ENCODE data around the gene ZNF398. TPM values are rescaled to one million over a fixed set of nuclear protein-coding genes. Genes with fewer than 3 reads are reported as not detected.
"Not testable (repeated sequence)": the region's sequence is repeated elsewhere in the genome, so short reads cannot be mapped to it uniquely, and the experiment has no call there.

The ZNF398 gene, protein sequence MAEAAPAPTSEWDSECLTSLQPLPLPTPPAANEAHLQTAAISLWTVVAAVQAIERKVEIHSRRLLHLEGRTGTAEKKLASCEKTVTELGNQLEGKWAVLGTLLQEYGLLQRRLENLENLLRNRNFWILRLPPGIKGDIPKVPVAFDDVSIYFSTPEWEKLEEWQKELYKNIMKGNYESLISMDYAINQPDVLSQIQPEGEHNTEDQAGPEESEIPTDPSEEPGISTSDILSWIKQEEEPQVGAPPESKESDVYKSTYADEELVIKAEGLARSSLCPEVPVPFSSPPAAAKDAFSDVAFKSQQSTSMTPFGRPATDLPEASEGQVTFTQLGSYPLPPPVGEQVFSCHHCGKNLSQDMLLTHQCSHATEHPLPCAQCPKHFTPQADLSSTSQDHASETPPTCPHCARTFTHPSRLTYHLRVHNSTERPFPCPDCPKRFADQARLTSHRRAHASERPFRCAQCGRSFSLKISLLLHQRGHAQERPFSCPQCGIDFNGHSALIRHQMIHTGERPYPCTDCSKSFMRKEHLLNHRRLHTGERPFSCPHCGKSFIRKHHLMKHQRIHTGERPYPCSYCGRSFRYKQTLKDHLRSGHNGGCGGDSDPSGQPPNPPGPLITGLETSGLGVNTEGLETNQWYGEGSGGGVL
- 14.8 and 15.1 TPM in 2 replicates for total RNA-seq

DNA sequence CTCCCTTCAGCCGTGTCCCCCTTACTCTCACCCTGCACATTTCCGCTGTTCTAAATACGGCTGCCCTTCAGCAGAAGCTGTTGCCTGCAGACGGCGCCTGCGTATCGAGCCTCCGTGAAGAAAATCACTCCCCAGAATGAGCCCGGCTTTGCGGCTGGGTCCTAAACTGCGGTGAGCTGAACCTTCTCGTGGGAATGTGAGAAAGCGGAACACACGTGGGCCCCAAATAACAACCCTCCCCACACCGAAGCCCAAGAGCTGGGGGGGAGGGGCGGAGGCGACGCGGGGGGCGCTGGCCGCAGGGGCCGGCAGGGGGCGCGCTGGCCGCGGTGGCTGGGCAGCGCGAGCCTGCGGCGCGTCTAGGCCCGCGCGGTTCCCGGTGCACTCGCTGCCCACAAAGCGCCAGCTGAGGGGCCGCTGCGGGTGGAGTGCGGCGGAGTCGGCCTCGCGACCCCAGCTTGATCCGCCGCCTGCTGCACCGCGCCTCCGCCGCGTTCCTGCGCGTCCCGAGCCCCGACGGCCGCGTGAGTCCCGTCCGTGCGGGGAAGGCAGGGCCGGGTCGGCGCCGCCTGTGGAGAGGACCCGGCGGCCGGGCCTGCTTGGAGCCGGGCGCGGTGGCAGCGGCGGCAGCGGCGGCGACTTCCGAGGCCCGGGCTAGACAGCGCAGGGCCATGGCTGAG lies at the start of gene ZNF398:
Gene ZNF398 (plus strand): TSS at position 382 of the 680 bp plus-strand sequence. CDS start 290 bp downstream, at position 672.
- intact Hi-C loops (cut with micrococcal nuclease): loop anchor here (1.0 to 5.0 kb wide), 14 partner anchors 20 to 477 kb away; partner anchors contain the start of genes CUL1, EZH2, PDIA4 and ZNF212

DNA sequence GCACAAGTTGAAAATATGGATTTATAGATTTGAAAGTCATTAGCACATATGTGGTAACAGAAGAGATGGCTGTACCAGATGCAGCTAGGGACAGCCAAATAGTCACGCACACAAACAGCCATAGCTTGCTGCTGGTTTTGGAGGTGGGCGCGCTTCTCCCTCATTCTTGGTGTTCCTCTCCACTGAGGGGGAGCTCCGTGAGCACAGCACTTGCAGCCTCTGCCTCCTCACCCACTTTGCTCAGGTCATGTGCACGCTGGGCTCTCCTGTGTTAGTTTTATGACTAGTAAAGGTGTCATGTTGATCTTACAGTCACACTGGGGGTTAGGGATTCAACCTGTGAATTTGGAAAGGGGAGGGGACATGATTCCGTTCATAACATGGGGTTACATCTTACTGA lies 48.2 kb upstream of the ZNF398 start:
- intact Hi-C loops (cut with micrococcal nuclease): no loop called here

DNA sequence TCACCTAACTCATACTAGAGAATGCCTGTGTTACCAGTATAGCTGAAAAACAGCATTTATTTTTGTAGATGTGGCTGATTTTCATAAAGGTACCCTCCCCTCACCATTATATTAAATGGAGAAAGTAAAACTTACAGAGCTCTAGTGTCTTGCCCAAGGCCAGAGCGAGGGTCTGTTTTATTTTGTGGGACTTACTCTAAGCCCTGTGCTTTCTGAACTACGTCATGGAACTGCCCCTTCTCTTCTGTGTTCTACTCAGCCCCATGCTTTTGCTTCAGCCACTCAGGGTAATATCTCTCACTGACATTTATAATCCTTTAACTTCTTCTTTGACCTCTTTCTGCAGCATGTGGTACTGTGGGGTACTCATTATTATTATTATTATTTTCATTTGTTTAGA lies 46.4 kb upstream of the ZNF398 start:
- intact Hi-C loops (cut with micrococcal nuclease): no loop called here

DNA sequence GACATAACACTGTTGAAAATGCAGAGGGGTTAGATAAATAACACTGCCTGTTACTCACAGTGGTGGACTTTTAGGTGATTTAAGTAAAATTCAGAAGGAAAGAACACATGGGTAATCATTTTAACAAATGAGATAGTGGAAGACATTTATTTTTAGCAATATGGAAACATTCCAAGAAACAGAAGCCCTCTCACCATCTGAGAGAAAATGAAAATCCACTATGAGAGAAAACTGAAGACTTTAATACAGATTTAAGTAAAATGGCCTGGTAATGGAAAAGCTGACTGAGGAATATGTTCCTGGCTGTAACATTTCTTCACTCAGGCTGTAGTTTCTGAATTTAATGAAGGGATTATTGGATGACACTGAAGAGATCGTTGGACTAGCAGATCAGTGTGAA lies 44.6 kb upstream of the ZNF398 start:
- intact Hi-C loops (cut with micrococcal nuclease): no loop called here

DNA sequence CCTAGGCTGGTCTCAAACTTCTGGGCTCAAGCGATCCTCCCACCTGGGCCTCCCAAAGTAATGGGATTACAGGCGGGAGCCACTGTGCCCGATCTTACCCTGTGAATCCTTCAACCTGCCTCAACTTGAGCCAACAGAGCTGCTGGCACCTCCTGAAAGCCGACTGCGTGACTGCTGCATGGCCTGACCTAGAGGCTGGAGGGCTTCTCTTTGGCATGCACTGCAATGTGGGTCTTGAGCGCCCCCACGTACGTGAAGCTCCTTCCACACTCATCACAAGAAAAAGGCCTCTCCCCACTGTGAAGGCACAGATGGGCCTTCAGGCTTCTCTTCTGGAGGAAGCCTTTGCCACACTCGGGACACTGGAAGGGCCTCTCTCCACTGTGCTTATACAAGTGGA lies 43.8 kb upstream of the ZNF398 start:
- intact Hi-C loops (cut with micrococcal nuclease): no loop called here

DNA sequence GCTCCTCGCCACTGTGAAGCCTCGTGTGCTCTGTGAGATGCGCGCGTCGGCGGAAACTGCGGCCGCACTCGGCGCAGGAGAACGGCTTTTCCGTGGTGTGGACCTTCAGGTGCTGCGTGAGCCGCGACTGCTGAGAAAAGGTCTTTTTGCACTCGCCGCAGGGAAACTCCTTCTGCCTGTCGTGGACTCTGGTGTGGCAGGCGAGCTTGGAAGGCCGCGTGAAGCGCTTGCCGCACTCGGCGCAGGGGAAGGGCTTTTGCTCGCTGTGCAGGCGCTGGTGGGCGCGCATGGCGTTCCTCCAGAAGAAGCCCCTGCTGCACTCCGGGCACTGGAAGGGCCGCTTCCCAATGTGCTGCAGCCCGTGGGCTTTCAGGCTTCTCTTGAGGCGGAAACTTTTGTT lies 43.0 kb upstream of the ZNF398 start:
- intact Hi-C loops (cut with micrococcal nuclease): no loop called here

DNA sequence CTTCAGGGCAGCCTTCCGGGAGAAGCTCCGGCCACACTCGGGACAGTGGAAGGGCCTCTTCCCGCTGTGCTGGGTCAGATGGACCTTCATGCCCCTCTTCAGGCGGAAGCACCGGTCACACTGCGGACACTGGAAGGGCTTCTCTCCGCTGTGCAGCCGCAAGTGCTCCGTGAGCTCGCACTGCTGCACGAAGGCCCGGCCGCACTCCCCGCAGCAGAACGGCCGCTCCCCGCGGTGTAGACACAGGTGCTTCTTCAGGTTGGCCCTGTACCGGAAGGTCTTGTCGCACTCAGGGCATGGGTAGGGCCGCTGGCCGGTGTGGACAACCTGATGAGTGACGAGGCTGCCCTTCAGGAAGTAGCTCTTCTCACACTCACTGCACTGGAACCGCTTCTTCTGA lies 42.5 kb upstream of the ZNF398 start:
- intact Hi-C loops (cut with micrococcal nuclease): no loop called here

DNA sequence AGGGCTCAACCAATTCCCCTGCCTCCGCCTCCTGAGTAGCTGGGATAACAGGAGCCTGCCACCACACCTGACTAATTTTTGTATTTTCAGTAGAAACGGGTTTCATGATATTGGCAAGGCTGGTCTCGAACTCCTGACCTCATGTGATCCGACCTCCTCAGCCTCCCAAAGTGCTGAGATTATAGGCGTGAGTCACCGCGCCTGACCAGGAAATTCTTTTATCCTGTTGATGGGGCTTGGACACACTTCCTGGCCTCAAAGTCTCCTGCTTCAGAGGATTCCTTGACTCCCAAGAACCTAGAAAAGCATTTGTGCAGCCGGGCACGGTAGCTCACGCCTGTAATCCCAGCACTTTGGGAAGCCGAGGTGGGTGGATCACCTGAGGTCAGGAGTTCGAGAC lies 37.3 kb upstream of the ZNF398 start:
- intact Hi-C loops (cut with micrococcal nuclease): no loop called here

DNA sequence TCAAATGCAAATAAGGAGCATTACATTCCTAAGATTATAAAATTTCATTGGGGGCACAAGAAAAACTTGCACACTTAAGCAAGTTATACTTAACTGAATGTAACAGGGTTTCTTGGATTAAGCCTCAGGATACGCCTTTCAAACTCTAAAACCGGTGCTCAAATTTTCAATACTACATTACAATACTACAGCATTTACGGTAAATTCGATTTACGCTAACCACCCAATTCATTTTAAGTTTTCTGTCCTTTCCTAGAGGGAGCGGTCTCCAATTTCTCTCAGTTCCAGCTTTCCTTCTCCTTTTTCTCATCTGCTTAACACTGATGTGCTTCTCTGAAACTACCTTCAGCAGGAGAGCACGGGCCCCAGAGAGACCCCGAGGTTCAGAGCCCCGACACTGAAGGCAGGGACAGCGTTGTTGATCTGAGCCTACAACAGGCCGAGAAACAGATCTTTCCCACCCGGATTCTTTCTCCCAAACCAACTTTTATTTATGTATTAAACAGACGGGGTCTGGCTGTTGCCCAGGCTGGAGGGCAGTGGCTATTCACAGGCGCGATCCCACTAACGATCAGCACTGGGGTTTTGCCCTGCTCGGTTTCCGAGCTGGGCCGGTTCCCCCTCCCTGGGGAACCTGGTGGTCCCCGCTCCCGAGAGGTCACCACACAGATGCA lies 21.9 kb upstream of the ZNF398 start:
- intact Hi-C loops (cut with micrococcal nuclease): loop anchor here (1.0 to 10.0 kb wide), 4 partner anchors 297 to 1932 kb away; partner anchors contain the start of genes ACTR3C, CDK5, LRRC61 and SLC4A2

DNA sequence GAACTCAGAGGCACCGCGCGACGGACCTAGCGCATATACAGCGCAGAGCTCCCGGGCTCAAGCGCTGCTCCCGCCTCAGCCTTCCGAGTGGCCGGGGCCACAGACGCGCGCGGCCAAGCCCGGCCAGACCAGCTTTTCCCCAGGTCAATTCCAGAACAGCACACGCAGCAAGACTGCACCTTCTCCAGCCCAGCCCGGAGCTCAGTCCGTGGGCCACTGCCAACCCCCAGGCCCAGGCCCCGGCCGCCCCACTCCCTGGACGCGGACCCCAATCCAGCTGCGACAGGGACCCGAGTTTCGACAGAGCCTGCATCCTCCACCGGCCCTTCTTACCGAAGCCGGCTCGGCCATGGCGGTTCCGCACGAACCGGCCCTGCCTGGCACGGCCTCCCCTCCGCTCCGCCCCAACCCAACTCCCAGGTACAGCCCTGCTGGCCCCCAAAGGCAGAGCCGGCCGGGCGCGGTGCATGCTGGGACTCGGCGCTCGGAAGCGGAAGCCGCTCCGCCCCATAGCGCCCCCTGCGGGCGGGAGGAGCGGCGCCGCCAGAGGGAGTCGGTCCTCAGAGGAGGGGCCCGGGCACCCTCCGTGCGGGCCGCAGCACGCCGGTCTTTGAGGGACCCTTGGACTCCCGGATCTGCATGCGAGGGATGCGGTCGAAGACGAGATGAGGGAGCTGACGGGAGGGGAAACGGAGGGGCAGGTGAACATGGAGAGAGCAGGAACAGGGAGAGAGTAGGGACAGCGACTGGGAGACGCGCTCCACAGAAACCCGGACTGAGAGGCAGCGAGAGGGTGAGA lies 21.2 kb upstream of the ZNF398 start, which contains the start of gene ZNF425:
Gene ZNF425 (minus strand): TSS at position 462 of the 799 bp plus-strand sequence. CDS start 111 bp downstream, at position 351.
- intact Hi-C loops (cut with micrococcal nuclease): loop anchor here (1.0 to 10.0 kb wide), 14 partner anchors 35 to 1931 kb away; partner anchors contain the start of genes ACTR3C, CDK5, LRRC61 and SLC4A2

DNA sequence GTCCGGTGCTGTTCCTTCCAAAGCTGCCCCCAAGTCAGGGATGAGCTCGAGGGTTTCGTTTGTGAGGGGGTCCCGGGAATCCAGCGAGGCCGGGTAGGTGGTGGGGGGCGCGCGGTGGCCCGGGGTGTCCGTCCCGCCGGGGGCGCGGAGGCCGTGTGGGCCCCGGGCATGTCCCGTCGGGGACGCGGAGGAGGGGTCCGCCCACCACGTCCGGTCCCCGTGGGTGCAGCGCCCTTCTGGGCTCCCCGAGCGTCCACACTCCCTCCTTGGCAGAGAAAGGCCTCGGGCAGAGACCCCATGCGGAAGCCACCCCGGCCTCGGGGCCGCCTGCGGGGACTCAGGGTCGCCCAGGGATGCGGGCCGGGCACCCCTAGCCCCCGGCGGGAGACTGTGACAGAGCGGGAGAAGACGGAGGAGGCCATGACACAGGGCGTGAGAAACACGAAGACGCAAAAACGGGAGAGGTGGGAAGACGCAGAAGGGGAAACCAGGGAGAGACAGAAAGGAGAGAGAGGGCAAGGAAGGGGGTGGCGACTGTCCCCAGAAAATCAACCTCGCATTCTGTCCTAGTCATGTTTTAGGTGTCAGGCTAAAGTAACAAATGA lies 20.5 kb upstream of the ZNF398 start:
- intact Hi-C loops (cut with micrococcal nuclease): loop anchor here (1.0 to 10.0 kb wide), 17 partner anchors 21 to 1931 kb away; partner anchors contain the start of genes ACTR3C, CDK5, LRRC61 and PDIA4

DNA sequence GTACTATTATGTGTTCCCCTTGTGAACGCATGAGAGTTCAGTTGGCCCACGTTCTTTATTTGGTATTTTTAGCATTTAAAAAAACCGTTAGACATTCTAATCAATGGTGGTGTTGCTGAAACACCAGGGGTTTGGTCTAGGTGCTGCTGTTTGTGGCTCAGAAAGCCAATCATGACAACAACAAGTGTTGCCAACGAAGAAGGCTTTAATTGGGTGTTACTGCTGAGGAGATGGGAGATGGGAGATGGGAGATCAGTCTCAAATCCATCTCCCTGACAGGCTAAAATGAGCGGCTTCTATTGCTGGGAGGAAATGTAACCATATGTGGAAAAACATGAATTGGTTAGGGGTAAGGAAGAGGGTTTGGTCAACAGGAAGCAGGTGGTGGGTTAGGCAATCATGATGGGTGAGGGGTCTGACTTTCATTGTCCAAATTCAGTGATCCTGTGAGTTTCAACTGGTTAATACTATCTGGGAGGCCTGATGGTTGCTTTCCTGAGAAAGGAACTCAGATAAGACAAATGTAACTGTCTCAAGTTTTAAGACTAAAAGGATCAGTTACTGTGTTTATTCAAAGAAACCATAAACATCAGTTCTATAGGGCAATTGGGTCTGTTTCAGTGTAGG lies 16.6 kb upstream of the ZNF398 start:
- intact Hi-C loops (cut with micrococcal nuclease): no loop called here

DNA sequence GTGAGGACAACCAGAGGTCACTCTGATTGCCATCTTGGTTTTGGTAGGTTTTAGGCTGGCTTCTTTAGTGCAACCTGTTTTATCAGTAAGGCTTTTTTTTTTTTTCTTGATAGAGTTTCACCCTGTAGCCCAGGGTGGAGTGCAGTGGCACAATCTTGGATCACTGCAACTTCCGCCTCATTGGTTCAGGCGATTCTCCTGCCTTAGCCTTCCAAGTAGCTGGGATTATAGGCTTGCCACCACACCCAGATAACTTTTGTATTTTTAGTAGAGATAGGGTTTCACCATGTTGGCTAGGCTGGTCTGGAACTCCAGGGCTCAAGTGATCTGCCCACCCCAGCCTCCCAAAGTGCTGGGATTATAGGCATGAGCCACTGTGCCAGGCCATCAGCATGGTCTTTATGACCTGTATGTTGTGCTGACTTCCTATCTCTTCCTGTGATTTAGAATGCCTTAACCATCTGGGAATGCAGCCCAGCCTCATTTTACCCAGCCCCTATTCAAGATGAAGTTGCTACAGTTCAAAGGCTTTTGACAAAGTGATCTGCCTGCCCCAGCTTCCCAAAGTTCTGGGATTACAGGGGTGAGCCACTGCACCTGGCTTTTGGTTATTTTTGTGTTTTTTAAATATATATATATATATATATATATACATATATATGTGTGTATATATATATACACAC lies 14.1 kb upstream of the ZNF398 start:
- intact Hi-C loops (cut with micrococcal nuclease): no loop called here

DNA sequence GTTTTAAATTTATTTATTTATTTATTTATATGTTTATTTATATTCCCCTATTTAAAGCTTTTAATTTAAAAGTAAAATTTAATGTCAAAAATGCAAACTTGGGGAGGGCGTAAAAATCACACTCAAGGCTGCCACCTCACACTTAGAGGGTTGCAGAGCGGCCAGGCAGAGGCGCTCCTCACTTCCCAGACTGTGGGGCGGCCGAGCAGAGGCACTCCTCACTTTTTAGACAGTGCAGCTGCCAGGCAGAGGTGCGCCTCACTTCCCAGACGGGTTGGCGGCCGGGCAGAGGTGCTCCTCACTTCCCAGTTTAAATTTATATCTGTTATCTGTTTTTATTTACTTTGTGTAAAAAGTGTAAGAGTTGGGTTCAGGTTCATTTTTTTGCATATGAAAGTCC lies 11.1 kb upstream of the ZNF398 start:
- intact Hi-C loops (cut with micrococcal nuclease): no loop called here

DNA sequence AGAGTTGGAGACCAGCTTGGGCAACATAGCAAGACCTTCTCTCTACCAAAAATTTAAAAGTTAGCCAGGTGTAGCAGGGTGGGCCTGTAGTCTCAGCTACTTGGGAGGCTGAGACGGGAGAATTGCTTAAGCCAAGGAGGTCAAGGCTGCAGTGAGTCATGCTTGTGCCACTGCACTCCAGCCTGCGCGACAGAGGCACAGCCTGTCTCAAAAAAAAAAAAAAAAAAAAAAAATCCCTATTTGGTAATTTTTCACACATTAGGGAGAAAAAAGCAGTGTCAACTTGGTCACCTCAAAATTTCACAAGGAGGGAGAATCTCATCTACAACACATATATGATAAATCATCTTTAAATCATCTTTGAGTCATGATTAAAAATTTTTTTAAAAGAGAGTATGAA lies 6.4 kb upstream of the ZNF398 start:
- intact Hi-C loops (cut with micrococcal nuclease): no loop called here

DNA sequence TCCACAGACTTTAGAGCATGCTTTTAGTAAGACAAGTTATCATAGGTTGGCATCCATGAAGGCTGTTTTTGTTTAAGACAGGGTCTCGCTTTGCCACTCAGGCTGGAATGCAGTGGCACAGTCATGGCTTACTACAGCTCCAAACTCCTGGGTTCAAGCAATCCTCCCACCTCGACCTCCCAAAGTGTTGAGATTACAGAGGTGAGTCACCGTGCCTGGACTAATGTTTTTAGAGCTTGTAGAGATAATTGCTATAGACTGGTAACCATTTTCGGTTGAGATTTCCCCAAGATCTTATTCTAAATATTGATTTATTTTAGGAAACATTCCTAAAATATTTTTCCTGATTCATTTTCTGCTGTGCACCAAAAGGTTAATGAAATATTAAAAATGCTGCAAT lies 5.4 kb upstream of the ZNF398 start:
- intact Hi-C loops (cut with micrococcal nuclease): no loop called here

DNA sequence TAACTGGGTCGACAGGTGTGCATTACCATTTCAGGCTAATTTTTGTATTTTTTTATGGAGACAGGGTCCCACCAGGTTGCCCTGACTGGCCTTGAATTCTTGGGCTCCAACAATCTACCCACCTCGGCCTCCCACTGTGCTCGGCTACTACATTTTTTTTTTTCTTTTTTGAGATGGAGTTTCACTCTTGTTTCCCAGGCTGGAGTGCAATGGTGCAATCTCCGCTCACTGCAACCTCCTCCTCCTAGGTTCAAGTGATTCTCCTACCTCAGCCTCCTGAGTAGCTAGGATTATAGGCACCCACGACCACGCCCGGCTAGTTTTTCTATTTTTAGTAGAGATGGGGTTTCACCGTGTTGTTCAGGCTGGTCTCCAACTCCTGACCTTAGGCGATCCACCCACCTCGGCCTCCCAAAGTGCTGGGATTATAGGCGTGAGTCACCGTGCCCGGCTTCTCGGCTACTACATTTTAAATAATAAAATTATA lies 2.8 kb upstream of the ZNF398 start:
- intact Hi-C loops (cut with micrococcal nuclease): not testable (repeated sequence)

DNA sequence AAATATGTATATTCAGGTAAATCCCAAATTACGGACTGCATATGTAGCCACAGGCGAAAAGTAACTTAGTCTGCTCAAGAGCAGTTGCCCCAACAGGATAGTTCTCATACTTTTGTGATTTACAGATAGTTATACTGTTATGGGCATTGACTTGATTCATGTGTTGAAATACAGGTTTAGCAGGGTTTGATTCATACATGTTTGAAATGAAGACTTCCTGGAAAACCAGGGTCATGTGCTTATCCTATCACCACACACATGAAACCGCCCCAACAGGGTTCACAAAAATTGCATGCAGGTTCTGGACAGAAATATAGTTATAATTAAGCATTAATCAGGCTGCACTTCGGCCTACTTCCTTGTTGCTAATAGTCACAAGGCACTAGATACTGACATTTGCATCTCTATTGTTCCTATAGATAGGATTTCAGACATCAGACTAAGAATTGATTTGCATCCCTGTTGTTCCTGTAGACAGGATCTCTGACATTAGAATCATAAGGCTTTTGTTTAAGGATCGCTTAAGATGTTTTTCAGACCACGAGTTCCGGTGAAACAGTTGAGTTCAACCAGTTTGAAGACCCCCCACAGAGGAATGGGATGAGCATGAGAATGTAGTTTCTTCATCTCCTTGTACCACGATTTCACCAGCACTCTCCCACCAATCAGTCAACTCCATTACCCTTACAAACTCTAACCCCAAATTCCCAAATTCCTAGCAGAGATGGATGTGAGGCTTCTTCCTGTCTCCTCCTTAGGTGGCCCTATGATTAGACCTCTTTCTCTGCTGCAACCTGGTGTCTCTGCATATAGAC lies 2.0 kb upstream of the ZNF398 start:
- intact Hi-C loops (cut with micrococcal nuclease): loop anchor here (5.0 kb wide), 2 partner anchors 263 to 448 kb away; partner anchors contain the start of genes CUL1 and EZH2

All from T-helper 1 cell treated with Interleukin-12 subunit alpha and Interleukin-12 subunit beta and Interleukin-4 antibody, amounts not matched to agents 30 ng/mL and 1 ng/mL, for 36 hours (primary cell).